Cardiac fibroblast (primary cell): ENCODE results near the gene MSH6.

Experiments used
- DNase-seq, 2 donors: peaks; one replicate each; pipeline versions ENCODE4 v3.0.0 to v3.0.0-alpha.2; 2010; ENCODE audit warnings: low read depth in 2 of 2
- H3K4me3 ChIP-seq, 2 donors: replicated peaks in 1 of 2; 1 replicate in 1 of 2; 2 replicates in 1 of 2; pipeline ENCODE4 v1.5.1; 2011; ENCODE audit warnings: low read depth in 2 of 2, low read length in 2 of 2, mild to moderate bottlenecking in 2 of 2, moderate library complexity in 1 of 2
- TF ChIP-seq, protein P1 (sequence below): IDR thresholded peaks from one replicate; pipeline ENCODE4 v1.5.1; 2011; ENCODE audit warnings: low read depth, mild to moderate bottlenecking, low read length, inconsistent platforms

Gene MSH6

DNA sequence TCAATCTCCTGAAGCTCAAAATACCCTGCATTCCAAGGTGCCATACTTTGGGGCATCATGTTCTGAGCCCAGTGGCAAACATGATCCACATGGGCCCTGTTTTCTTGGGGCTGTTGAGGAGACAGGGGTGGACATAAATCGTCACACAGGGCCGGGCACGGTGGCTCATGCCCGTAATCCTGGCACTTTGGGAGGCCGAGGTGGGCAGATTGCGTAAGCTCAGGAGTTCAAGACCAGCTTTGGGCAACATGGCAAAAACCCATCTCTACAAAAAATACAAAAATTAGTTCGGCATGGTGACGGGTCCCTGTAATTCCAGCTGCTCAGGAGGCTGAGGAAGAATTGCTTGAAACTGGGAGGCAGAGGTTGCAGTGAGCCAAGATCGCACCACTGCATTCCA is 13.6 kb upstream of the MSH6 start:
- TF ChIP-seq, protein P1, sequence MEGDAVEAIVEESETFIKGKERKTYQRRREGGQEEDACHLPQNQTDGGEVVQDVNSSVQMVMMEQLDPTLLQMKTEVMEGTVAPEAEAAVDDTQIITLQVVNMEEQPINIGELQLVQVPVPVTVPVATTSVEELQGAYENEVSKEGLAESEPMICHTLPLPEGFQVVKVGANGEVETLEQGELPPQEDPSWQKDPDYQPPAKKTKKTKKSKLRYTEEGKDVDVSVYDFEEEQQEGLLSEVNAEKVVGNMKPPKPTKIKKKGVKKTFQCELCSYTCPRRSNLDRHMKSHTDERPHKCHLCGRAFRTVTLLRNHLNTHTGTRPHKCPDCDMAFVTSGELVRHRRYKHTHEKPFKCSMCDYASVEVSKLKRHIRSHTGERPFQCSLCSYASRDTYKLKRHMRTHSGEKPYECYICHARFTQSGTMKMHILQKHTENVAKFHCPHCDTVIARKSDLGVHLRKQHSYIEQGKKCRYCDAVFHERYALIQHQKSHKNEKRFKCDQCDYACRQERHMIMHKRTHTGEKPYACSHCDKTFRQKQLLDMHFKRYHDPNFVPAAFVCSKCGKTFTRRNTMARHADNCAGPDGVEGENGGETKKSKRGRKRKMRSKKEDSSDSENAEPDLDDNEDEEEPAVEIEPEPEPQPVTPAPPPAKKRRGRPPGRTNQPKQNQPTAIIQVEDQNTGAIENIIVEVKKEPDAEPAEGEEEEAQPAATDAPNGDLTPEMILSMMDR, result no peak
- H3K4me3 ChIP-seq, result no peak overlapping the region
- DNase-seq, result no peak

DNA sequence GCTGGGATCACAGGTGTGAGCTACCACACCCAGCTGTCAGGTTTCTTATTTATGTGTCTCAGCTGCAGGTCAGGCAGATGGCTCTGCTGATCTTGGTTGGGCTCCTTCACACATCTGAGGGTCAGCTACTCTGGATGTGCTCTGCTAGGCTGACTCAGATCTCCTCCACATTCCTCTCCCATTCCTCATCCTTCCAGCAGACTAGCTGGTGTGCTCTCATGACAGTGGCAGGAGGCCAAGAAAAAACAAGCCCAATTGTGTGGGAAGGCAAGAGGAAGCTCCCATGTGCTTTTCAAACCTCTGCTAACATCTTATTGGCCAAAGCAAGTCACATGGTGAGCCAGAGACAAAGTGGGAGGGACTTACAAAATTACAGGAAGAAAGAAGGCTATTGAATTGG is 11.7 kb upstream of the MSH6 start:
- H3K4me3 ChIP-seq, result no peak overlapping the region
- peak; percentile 96 to 99 for DNase-seq
- TF ChIP-seq, protein P1, result no peak

DNA sequence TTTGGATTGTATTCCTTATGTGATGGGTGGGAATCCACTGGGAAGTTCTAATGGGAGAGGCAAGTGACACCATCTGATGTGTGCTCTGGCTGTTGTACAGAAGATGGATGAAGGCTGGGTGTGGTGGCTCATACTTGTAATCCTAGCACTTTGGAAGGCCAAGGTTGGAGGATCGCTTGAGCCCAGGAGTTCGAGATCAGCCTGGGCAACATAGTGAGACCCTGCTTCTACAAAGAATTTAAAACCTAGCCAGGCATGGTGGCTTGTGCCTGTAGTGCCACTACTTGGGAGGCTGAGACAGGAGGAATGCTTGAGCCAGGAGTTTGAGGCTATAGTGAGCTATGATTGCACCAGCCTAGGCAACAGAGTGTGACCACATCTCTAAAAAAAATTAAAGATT is 10.6 kb upstream of the MSH6 start:
- H3K4me3 ChIP-seq, result no peak overlapping the region
- no peak for DNase-seq
- TF ChIP-seq, protein P1, result no peak

DNA sequence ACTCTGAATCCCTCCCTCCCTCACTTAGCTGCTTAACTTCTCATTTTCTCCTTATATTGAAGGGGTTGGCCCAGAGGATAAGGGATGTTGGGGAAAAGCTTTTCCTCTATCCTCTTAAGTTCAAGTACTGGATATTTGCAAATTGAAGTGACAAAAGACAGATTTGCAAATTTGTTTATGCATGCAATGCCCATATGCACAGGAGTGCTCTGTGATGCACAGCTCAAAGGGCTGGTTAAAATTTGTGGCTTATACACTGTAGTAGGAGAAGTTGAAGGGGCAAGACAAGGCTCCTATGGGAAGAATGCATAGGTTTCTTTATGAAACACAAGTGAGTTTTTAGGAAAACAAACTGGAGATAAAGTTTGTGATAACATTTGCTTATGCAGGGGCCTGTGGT is 8.4 kb upstream of the MSH6 start:
- H3K4me3 ChIP-seq, result no peak overlapping the region
- TF ChIP-seq, protein P1, result no peak
- DNase-seq, result no peak

DNA sequence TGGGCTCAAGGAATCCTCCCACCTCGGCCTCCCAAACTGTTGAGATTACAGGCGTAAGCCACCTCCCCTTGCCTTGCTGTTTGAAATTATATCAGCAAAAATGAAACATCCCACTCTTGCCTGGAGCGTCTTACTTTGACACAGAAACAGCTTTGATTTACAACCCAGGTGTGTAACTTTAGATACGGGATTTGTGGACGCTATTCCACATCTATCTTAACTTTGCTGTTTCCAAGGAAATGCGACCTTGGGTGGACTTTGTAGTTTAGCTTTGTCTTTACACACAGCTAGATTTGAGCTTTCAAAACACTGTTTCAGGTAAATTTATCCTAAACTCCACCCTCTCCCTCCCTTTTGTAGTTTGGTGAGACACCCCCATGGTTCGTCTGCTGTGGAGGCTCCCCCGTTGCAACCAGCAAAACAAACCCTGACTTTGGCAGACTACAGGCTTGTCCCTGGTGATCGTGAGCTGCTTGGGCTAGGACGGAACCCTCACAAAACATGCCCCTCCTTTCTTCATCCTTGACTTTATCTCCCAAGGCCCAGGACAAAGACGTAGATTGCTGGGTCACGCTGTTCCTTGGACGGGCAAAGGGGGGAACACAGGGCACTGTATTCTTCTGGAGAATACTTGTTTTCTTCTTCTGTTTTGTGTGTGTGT is 5.5 kb upstream of the MSH6 start:
- TF ChIP-seq, protein P1, result no peak
- H3K4me3 ChIP-seq, result no peak overlapping the region
- DNase-seq, result no peak

DNA sequence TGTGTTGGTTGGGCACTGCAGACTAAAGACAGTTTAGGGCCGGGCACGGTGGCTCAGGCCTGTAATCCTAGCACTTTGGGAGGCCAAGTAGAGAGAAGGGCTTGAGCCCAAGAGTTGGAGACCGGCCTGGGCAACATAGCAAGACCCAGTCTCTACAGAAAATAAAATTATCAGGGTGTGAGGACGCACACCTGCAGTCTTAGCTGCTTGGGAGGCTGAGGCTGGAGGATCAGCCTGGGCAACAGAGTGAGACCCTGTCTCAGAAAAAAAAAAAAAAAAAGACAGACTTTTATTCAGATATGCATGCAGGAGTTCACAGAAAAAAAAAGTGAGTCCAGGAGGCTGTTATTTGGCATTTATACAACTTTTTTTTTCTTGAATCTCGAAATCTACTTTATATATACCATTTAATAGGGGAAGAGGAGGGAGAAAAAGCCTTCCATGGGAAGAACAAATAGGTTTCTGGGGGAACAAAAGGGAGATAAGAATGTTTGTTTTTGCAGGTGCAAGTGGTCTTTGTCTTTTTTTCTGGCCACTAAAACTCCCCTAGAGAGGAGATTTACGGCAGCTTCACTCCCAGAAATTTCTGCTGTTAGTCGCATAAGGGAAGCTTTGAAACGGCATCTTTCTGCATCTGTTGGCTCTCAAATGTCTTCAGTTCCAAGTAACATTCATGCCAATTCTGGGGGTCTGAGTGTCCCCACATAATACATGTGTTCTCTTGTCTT is 4.1 kb upstream of the MSH6 start:
- H3K4me3 ChIP-seq, result no peak overlapping the region
- DNase-seq, result no peak
- TF ChIP-seq, protein P1, result no peak

DNA sequence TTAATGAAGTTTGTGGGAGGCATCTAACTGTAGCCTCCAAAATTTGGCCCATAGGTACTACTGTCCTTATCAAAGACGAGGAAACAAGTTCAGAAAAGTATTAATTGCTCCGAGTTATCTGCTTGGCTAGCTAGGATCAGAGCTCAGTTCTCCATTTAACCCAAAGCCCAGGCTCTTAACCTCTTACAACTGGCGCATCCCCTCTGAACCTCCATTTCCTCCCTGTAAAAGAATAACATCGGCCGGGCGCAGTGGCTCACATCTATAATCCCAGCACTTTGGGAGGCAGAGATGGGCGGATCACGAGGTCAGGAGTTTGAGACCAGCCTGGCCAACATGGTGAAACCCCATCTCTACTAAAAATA is 3.5 kb upstream of the MSH6 start:
- no peak overlapping the region for H3K4me3 ChIP-seq
- no peak for DNase-seq
- TF ChIP-seq, protein P1, result no peak
